ENCODE results near the gene PZP. TPM values are rescaled to one million over a fixed set of nuclear protein-coding genes. Genes with fewer than 3 reads are reported as not detected.

PZP gene
- total RNA-seq, 1 experiment from 2014 or later = not detected

DNA sequence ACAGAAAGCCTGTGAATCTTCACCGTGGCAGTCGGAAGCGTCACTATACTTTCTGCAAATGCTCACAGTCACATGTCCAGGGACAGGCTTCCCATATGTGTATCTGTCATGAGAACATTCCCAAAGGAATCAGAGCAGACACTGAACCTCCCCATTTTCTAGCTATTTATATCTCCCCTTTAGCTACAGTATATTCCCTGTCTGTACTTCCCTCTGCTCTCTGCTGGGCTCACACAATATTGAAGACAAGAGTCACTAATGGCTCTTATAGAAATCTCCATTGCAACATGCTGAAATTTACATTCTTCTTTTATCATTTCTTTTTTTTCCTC, 100.7 kb downstream of the PZP start:
- intact Hi-C loops (cut with micrococcal nuclease) = no loop called here
- H3K27me3 Mint-ChIP-seq (ENCODE audit: insufficient read depth, unreplicated experiment) = no peaks in the 10 kb centered on the region
- BruUV-seq (replicated peaks) = no TSS peak
- H3K4me3 Mint-ChIP-seq (ENCODE audit: unreplicated experiment) = no peak overlapping the region
- TF ChIP-seq CTCF (IDR thresholded peaks at IDR 0.05; ENCODE audit: unreplicated experiment) = no peak
- no peak overlapping the region for H3K27ac Mint-ChIP-seq (ENCODE audit: low read depth, unreplicated experiment)
- no peaks in the 10 kb centered on the region for H3K4me1 Mint-ChIP-seq (ENCODE audit: insufficient read depth, unreplicated experiment)
- ChIA-PET POLR2A (no interaction called here), CTCF (interaction anchor here (0.6 to 0.7 kb wide), 3 partner anchors 14 to 825 kb away, joined by 3 to 4 read pairs (median 3); no protein-coding TSS in a partner anchor)
- no peak for DNase-seq (ENCODE audit: unreplicated experiment)
- no peaks in the 10 kb centered on the region for H3K9me3 Mint-ChIP-seq (ENCODE audit: unreplicated experiment)
- no peaks in the 10 kb centered on the region for H3K36me3 Mint-ChIP-seq (ENCODE audit: insufficient read depth, unreplicated experiment)

DNA sequence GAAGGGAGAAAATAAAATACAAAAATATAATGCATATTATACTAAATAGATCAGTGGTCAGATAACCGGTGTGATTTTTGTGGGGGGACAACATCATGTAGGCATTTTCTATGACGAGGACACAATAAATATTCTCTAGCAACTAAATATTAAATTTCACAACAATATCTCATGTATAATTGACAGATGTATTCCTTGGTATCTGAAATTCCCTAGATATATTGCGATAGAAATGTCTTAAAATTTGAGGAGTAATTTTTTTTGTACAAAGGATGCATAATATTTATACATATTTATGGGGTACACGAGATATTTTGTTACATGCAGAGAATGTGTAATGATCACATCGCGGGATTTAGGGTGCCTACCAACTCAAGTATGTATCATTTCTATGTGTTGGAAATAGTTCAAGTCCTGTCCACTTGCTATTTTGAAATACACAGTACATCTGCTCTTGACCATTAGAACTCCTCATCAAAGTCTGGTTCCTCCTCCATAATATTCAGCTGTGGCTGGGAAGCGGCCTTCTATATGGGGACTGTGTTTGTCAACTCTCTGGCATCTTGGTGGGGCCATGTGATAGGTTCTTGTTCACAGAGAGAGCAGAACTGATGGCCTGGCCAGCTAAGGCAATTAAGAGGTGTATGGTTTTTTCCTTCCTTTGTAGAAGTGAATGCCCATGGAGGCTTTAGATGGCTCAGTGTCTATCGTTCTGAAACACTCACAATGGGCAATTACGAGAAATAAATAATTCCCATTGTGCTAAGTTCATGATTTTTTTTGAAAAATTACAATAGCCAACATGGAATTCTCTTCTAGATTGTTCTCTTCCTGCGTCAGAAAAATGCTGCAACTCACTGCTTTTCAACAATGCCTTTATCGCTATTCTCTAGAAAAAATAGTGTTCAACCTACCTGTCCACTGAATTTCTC, 101.3 kb downstream of the PZP start:
- H3K4me1 Mint-ChIP-seq (ENCODE audit: insufficient read depth, unreplicated experiment) = no peaks in the 10 kb centered on the region
- no peaks in the 10 kb centered on the region for H3K36me3 Mint-ChIP-seq (ENCODE audit: insufficient read depth, unreplicated experiment)
- intact Hi-C loops (cut with micrococcal nuclease) = no loop called here
- BruUV-seq (replicated peaks) = no TSS peak
- CTCF ChIA-PET = interaction anchor here (0.6 to 0.7 kb wide), 2 partner anchors 114 to 826 kb away, joined by 3 to 4 read pairs; no protein-coding TSS in a partner anchor
- H3K27ac Mint-ChIP-seq (ENCODE audit: low read depth, unreplicated experiment) = no peak overlapping the region
- no peaks in the 10 kb centered on the region for H3K27me3 Mint-ChIP-seq (ENCODE audit: insufficient read depth, unreplicated experiment)
- no peak overlapping the region for H3K4me3 Mint-ChIP-seq (ENCODE audit: unreplicated experiment)
- POLR2A ChIA-PET = no interaction called here
- no peak for DNase-seq (ENCODE audit: unreplicated experiment)
- no peaks in the 10 kb centered on the region for H3K9me3 Mint-ChIP-seq (ENCODE audit: unreplicated experiment)
- TF ChIP-seq CTCF (IDR thresholded peaks at IDR 0.05; ENCODE audit: unreplicated experiment) = no peak

DNA sequence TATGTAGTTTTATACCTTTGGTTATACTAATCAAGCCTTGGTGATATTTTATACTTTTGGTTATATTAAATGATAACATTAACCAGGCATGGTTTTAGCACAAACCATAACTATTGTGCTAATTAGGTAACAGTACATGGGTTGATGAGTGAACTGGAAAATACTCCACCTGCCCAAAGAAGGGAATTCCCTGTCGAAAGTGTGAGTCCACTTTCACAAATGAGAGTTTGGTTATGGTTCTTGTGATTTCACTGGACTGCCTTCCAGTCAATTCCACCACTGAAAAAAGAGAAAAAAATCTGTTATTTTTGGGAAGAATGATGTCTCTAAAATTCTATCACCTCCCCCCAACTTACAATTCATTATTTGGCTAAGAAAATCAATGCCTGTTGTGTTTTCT, 102.1 kb downstream of the PZP start:
- Mint-ChIP-seq H3K9me3 (ENCODE audit: unreplicated experiment) (no peaks in the 10 kb centered on the region), H3K27ac (ENCODE audit: low read depth, unreplicated experiment) (no peak overlapping the region), H3K36me3 (ENCODE audit: insufficient read depth, unreplicated experiment) (no peaks in the 10 kb centered on the region), H3K4me3 (ENCODE audit: unreplicated experiment) (no peak overlapping the region), H3K27me3 (ENCODE audit: insufficient read depth, unreplicated experiment) (no peaks in the 10 kb centered on the region), H3K4me1 (ENCODE audit: insufficient read depth, unreplicated experiment) (no peaks in the 10 kb centered on the region)
- TF ChIP-seq CTCF (IDR thresholded peaks at IDR 0.05; ENCODE audit: unreplicated experiment) = no peak
- CTCF ChIA-PET = no interaction called here
- POLR2A ChIA-PET = no interaction called here
- no TSS peak for BruUV-seq (replicated peaks)
- intact Hi-C loops (cut with micrococcal nuclease) = no loop called here
- no peak for DNase-seq (ENCODE audit: unreplicated experiment)

GRCh38 chr12:9104767-9105423, 103.3 kb downstream of the PZP start:
- no peak overlapping the region for H3K27ac Mint-ChIP-seq (ENCODE audit: low read depth, unreplicated experiment)
- H3K4me3 Mint-ChIP-seq (ENCODE audit: unreplicated experiment) = no peak overlapping the region
- no TSS peak for BruUV-seq (replicated peaks)
- ChIA-PET POLR2A (interaction anchor here (0.6 to 0.7 kb wide), 2 partner anchors 11 to 20 kb away, joined by 3 to 4 read pairs; no protein-coding TSS in a partner anchor), CTCF (interaction anchor here (0.6 kb wide), 2 partner anchors 530 to 722 kb away, joined by 3 to 4 read pairs; no protein-coding TSS in a partner anchor)
- no peak for DNase-seq (ENCODE audit: unreplicated experiment)
- intact Hi-C loops (cut with micrococcal nuclease) = no loop called here
- no peak for TF ChIP-seq CTCF (IDR thresholded peaks at IDR 0.05; ENCODE audit: unreplicated experiment)
- no peaks in the 10 kb centered on the region for H3K36me3 Mint-ChIP-seq (ENCODE audit: insufficient read depth, unreplicated experiment)
- no peaks in the 10 kb centered on the region for H3K4me1 Mint-ChIP-seq (ENCODE audit: insufficient read depth, unreplicated experiment)
- no peaks in the 10 kb centered on the region for H3K27me3 Mint-ChIP-seq (ENCODE audit: insufficient read depth, unreplicated experiment)
- no peaks in the 10 kb centered on the region for H3K9me3 Mint-ChIP-seq (ENCODE audit: unreplicated experiment)
